Calu3 (cell line): Measurements from ENCODE around the gene ZNF514. TPM values are rescaled to one million over a fixed set of nuclear protein-coding genes. Genes with fewer than 3 reads are reported as not detected.

Experiments
- BruUV-seq: library from RNA; stranded (reverse); fragments of 400-500 nt; replicated peaks from 2 replicates; lab custom pipeline; 2021; lab: Mats Ljungman, UMichigan
- CTCF ChIA-PET: fragments of 300-600 bp; sonication (Branson Sonifier 250); formaldehyde crosslinking; loops from one replicate; lab custom pipeline; 2022; ENCODE audit warnings: antibody characterized with exemption; lab: Charles Lee
- DNase-seq: peaks from one replicate; pipeline ENCODE4 v3.0.0; 2022
- H3K27ac Mint-ChIP-seq: one replicate; pipeline ENCODE4 v1.8.0; 2022; ENCODE audit warnings: mixed read lengths; ENCODE audit not compliant: unreplicated experiment
- H3K27me3 Mint-ChIP-seq: one replicate; pipeline ENCODE4 v1.8.0; 2022; ENCODE audit warnings: mixed read lengths; ENCODE audit not compliant: unreplicated experiment
- H3K36me3 Mint-ChIP-seq: one replicate; pipeline ENCODE4 v1.8.0; 2022; ENCODE audit warnings: mild to moderate bottlenecking, moderate library complexity, mixed read lengths; ENCODE audit not compliant: insufficient read depth, unreplicated experiment
- H3K4me1 Mint-ChIP-seq: one replicate; pipeline ENCODE4 v1.8.0; 2022; ENCODE audit warnings: mild to moderate bottlenecking, low read depth, mixed read lengths; ENCODE audit not compliant: unreplicated experiment
- H3K4me3 Mint-ChIP-seq: one replicate; pipeline ENCODE4 v1.8.0; 2022; ENCODE audit warnings: mild to moderate bottlenecking, low read depth, moderate library complexity, mixed read lengths; ENCODE audit not compliant: unreplicated experiment
- H3K9me3 Mint-ChIP-seq: one replicate; pipeline ENCODE4 v1.8.0; 2022; ENCODE audit warnings: low read depth, mixed read lengths; ENCODE audit not compliant: unreplicated experiment
- CTCF ChIP-seq: fragments of 200-600 bp; IDR thresholded peaks from one replicate; pipeline ENCODE4 v1.8.0; 2022; ENCODE audit warnings: antibody characterized with exemption; ENCODE audit not compliant: unreplicated experiment
- intact Hi-C: fragments of 100-400 bp; cut with micrococcal nuclease; formaldehyde crosslinking; loops from one replicate; pipeline ENCODE4 v1.10.0; 2022; ENCODE audit not compliant: unreplicated experiment
- total RNA-seq: library from RNA; stranded (reverse); gene quantifications from 2 replicates; pipeline ENCODE4 v1.2.3, GENCODE V29; 2022

ZNF514 gene
- total RNA-seq, 1 experiment from 2014 or later = 17.4 TPM

- intact Hi-C loops = no loop called here
- peak; percentile 35 for DNase-seq
- peaks cover under 1% of the 10 kb centered on the region for H3K4me1 Mint-ChIP-seq
- H3K36me3 Mint-ChIP-seq = peaks cover 21% of the 10 kb centered on the region
- H3K9me3 Mint-ChIP-seq = peaks cover 2% of the 10 kb centered on the region
- CTCF ChIA-PET = interaction anchor here (1.1 to 1.3 kb wide), 2 partner anchors 37 to 38 kb away, joined by 3 read pairs; no protein-coding TSS in a partner anchor
- no peak overlapping the region for H3K27ac Mint-ChIP-seq
- peak overlapping the region; percentile 84 for H3K4me3 Mint-ChIP-seq
- no TSS peak for BruUV-seq
- TF ChIP-seq CTCF = no peak
- H3K27me3 Mint-ChIP-seq = no peaks in the 10 kb centered on the region
Observed at GRCh38 chr2:95158891-95159619, 593 bp downstream of the ZNF514 start.

DNA sequence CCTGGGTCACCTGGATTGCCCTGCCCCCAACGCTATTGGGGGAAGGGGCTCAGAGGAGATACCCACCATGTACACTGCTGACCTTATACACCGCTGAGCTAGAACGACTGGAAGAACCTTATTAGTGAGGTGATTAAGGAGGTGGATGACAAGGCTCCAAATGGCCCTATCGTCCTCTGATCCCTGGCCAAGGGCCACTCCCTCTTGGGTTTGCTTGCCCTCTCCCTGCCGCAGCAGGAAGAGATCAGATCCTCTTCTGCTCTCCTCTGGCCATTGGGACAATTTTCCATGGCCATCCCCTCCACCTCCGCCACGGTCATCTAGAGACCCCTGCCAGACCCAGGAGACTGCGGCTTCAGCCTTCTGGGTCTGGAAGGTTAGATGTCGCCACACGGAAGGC, 1.2 kb downstream of the ZNF514 start:
- peak overlapping the region; percentile 84 for H3K4me3 Mint-ChIP-seq
- CTCF ChIA-PET = interaction anchor here (1.1 kb wide), 1 partner anchor 36 kb away, joined by 3 read pairs; no protein-coding TSS in a partner anchor

GRCh38 chr2:95149397-95149984, 10.2 kb downstream of the ZNF514 start:
- TF ChIP-seq CTCF = no peak
- Mint-ChIP-seq H3K36me3 (peaks cover 12% of the 10 kb centered on the region), H3K27ac (no peak overlapping the region), H3K9me3 (peaks cover 29% of the 10 kb centered on the region), H3K4me1 (no peaks in the 10 kb centered on the region), H3K4me3 (no peak overlapping the region), H3K27me3 (no peaks in the 10 kb centered on the region)
- CTCF ChIA-PET = no interaction called here
- intact Hi-C loops = no loop called here
- no TSS peak for BruUV-seq
- no peak for DNase-seq

More for the DNA sequence above, 1.2 kb downstream of the ZNF514 start:
- Mint-ChIP-seq H3K36me3 (peaks cover 21% of the 10 kb centered on the region), H3K4me1 (no peaks in the 10 kb centered on the region), H3K27me3 (no peaks in the 10 kb centered on the region), H3K9me3 (peaks cover 2% of the 10 kb centered on the region), H3K27ac (no peak overlapping the region)
- intact Hi-C loops = no loop called here
- no TSS peak for BruUV-seq
- TF ChIP-seq CTCF = no peak
- no peak for DNase-seq

DNA sequence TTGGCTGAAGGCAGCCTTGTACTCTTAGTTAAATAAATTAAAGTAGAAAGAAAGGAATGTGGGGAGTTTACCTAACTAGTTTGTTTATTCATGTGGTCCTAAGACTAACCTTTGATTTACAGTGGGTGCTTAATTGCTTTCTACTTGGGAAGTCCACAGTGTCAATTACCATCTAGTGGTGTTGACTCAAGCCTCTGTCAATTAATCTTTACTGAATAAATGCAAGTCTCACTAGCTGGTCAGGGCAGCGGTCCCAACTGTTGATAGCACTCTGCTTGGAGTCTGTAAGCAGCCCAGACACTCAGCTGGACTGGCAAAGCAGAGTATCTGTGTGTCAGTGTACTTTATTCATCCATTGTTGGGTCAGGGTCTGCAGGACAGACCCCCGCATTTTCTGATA, 15.8 kb downstream of the ZNF514 start:
- Mint-ChIP-seq H3K4me3 (no peak overlapping the region), H3K9me3 (peaks cover 21% of the 10 kb centered on the region), H3K27me3 (no peaks in the 10 kb centered on the region), H3K36me3 (no peaks in the 10 kb centered on the region), H3K4me1 (no peaks in the 10 kb centered on the region), H3K27ac (no peak overlapping the region)
- no TSS peak for BruUV-seq
- intact Hi-C loops = no loop called here
- CTCF ChIA-PET = no interaction called here
- no peak for DNase-seq
- TF ChIP-seq CTCF = no peak
